Kasumi-1 (cell line): ENCODE results near the gene SCYL3.
"Not testable (repeated sequence)": the region's sequence is repeated elsewhere in the genome, so short reads cannot be mapped to it uniquely, and the experiment has no call there.

ENCODE experiments used
- DNase-seq, 2 experiments: peaks; one replicate each; lab custom pipeline; 2025; lab: John Stamatoyannopoulos, UW

The SCYL3 gene

DNA sequence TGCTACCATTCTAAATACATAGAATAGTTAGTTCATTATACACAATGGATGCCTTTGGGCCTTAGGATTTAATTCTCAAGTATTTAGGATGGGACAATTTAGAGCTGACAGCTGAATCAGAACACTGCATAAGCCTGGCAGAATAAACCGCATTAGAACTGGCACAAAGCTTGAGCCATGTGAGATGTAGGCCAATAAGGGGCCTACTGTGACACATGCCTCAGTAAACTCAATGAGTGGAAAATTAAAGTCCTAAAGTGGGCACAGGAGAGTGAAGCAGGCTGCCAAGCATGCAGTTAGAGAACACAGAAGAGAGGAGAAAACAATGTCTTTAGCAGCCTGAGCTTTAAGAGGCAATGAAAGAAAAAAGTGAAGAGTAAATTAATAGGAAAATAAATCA lies 24.3 kb downstream of the SCYL3 start:
- DNase-seq, result no peak

DNA sequence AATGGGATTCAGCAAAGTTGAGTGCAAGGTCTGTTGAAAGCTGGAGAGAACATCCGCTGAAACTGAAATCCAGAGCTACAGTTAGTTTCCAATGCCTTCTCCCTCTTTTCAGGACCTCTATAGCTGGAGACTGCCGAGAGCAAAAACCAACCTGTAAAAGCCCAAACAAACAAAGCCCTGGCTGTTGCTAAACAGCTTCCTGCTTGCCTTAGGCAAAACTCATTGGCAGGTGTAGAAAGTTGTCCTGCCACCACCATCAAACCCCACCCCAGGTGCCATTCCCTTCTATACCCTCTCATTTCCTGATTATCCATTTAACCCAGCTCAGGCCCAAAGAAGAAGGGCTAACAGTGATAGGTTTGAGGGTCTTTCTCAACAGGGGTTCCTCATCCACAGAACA lies 24.7 kb downstream of the SCYL3 start:
- no peak for DNase-seq

GRCh38 chr1:169867012-169867675 lies 26.6 kb downstream of the SCYL3 start:
- DNase-seq, result no peak

DNA sequence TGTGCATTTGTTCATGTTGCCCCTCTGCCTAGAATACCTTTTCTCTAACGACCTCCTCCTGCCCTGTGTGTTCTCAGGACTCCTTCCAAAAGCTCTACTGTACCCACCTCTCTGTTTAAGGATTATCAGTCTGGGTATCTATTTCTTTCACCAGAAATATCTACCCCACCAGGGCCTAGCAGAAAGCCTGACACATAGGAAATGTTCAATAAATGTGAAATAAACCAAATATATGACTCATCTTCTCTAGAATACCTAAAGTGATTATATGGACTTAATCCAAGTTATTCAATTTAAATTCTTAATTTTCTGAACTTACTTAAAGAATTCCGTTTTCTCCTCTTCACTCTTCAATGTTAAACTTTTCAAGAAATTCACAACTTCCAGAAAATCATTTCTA lies 27.1 kb downstream of the SCYL3 start:
- no peak for DNase-seq

GRCh38 chr1:169864531-169864930 lies 29.2 kb downstream of the SCYL3 start:
- DNase-seq, result not testable (repeated sequence)

GRCh38 chr1:169860750-169861149 lies 32.9 kb downstream of the SCYL3 start:
- no peak for DNase-seq

- DNase-seq, result no peak
Measured at GRCh38 chr1:169860187-169860586, 33.5 kb downstream of the SCYL3 start.

DNA sequence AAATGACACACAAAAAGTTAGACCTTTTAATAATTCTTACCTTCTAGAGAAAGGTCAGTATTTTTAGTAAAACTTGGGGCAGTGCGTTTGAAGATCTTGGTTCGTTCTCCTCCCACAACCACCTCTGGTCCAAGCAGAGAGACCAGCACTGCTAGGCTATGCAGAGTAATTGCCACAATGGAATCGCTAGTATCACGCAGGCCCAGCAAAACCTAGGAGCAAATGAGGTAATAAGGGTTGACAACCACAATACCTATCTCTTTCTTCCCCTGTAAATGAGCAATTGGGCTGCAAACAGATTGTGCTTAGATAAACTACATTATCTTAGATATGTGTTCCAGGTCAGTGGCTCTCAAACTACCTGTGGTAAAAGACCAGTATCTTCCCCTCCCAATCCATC lies 34.7 kb downstream of the SCYL3 start:
- no peak for DNase-seq

DNA sequence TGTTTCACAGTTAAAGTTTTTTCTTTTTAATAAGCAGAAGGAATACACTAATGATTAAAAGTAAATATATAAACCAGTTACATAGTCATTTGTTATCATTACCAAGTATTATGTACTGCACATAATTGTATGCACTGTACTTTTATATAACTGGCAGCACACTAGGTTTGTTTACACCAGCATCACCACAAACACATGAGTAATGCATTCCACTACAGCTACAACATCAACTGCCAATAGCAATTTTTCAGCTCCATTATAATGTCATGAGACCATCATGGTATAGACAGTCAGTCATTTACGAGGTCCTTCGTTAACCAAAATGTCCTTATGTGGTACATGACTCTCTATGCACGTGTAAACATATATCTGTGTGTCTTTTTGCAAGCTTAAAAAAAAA lies 35.2 kb downstream of the SCYL3 start:
- DNase-seq, result no peak

DNA sequence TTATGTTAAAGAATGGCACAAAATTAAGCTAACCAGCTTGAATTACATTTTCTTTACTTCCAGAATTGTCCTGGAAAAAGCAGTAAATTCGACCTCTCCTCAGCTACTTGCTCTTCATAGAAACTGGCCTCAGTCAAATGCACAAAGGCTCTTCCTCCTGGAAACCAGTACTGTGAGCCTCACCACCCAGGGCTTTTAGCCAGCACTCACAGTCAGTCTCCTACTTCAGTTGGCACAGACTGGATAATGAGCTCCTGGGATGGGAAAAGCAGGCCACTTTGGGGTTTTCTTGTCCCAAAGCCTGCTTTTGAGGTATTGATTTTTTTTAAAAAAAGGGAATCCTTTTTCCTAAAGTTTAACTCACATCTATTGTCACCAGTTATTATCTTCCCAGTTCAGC lies 40.4 kb downstream of the SCYL3 start:
- no peak for DNase-seq

GRCh38 chr1:169849346-169850022 lies 44.2 kb downstream of the SCYL3 start:
- no peak for DNase-seq

DNA sequence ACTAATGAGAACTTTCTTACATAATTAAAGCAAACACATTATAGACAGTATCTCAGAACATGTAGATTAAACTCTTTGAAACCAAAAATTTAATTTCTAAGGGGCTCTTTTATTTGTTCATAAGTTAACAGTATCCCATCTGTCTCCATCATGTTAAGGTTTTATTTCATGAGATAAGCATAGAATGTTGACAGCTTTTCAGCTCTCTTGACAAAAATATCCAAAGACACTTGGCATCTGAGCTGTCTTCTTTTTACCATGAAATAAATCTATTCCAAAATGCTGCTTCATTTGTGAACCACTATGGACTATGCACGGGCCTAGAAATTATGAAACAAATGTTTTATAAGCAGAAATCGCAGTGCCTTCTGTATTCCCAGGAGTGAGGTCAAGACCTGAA lies 45.2 kb downstream of the SCYL3 start:
- no peak for DNase-seq

- no peak for DNase-seq
Measured at GRCh38 chr1:169844941-169845608, 48.6 kb downstream of the SCYL3 start.

DNA sequence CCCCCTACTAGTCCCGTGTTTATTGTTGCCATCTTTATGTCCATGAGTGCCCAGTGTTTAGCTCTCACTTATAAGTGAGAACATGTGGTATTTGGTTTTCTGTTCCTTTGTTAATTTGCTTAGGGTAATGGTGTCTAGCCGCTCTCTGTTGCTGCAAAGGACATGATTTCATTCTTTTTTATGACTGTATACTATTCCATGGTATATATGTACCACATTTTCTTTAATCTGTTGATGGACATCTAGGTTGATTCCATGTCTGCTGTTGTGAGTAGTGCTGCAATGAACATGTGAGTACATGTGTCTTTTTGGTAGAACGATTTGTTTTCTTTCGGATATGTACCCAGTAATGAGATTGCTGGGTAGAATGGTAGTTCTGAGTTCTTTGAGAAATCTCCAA lies 54.8 kb downstream of the SCYL3 start:
- DNase-seq, result no peak

DNA sequence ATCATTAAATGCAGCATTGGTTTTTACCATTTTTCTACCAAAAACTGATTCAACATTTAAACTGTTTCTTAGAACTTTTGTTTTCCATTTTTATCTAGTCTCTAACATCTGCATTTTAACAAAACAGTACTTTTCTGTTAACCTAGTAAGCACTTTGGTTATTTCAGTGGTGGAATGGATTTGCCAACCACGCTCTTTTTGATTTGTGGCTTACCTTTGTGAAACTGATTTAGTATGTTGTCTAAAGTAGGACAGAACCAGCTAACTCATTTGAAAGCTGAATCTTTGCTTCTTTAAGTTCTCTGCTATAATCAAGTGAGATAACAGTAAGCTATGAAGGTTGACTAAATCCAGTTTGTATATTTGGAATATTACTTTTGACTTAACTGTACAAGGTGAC lies 57.5 kb downstream of the SCYL3 start:
- DNase-seq, result no peak

DNA sequence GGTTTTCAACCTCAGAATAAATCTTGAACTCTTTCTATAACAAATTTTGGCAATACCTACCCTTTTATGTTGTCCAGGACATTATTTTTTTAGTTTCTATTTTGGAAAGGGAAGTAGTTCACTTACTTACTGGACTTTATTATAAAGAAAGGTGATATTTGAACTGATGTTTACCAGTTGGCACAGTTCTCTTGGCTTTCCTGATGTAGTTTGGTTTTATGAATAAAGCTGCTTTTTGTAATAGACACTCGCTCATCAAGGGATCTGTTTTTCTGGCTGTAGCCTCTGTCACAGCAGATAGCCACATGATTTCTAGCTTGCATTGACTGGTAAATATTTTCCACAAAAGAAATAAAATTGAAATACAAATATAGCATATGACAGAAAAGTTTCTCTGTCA lies 58.0 kb downstream of the SCYL3 start:
- no peak for DNase-seq

DNA sequence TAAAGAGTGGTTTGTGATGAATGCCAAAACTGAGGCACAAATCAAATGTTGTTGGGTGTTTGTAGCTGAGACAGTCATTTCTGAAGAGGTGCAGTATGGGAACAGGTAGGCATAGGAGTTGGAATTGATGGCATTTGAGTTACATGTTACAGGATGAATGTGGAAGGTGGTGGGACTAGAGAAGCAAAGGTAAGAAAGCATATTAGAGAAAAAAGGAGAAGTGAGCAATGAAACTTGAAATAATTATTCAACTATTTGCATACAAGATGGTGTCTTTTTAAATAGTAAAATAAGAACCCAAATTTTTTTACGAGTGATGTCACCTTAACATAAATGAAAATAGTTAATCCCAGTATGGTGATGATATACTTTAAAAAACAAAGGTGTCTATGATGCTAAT lies 58.8 kb downstream of the SCYL3 start:
- no peak for DNase-seq

DNA sequence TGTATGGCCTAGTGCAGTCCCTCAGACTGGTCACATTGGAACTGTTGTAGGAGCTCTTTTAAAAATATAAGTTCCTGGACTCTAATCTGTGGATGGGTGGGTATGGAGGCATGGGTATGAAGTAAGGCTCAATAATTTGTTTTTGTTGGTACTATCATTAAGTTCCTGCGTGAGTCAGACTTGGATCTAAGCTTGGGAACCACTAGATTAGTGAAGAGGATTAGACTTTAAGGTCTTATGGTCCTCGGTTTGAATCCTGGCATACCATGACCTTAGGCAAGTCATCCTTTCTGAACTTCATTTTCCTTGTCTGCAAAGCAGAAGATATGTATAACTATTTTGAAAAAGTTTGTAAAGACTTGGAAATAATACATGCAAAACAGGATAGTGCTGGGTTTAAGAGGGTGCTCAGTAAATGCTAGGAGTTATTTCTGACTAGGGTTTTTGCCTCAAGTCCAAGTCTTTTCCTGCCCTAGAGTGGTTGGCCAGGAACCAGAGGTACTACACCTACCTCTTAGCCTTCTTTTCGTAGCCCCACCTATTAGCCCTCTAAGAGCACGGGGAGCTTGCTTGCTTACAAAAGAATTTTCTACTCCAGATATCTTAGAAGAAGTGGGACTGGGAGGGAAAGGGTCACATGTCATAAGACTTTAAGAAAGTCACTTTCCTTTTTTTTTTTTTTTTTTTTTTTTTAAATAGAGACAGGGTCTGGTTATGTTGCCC lies 60.4 kb downstream of the SCYL3 start:
- no peak for DNase-seq

DNA sequence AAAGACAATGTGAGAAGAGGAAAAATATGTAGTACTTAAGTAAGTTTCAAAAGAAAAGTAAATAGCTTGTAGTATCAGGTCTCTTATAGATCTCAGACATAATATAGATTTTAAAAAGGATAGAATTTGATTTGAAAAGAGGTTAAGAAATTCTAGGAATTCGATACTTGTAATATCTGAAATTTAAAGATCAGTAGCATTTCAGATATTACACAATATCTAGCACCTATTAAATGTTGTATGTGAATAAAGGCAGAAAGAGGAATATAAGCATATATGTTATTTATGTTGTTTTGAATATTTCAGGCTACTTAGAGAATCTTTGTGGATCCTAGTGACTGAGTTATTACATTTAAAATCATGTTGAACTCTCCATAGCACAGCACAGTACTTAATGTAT lies 64.0 kb downstream of the SCYL3 start:
- no peak for DNase-seq

- no peak for DNase-seq
Measured at GRCh38 chr1:169824153-169824552, 69.5 kb downstream of the SCYL3 start.

- no peak for DNase-seq
Measured at GRCh38 chr1:169821500-169821899, 72.2 kb downstream of the SCYL3 start.

DNA sequence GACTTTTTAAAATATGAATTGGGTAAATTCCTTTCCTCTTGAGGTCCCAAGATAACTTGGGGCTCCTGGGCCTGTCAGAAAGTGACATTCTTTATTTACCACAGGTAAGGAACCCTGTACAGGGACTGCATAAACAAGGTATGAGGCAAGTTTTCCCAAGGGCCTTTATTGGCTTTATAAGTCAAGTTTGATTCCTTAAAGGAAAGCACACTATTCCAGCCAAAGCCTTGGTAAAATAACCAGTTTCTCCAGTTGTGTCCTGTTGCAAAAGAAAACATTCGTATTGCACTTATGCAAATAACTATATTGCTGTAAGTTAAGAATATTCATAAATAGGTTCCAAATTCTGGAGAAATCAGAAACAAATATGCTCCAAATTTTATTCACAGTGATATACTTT lies 77.1 kb downstream of the SCYL3 start:
- DNase-seq, result no peak

- no peak for DNase-seq
Measured at GRCh38 chr1:169814265-169814664, 79.4 kb downstream of the SCYL3 start.
